ENCODE measurements around the gene VPS13C. TPM values are rescaled to one million over a fixed set of nuclear protein-coding genes. Genes with fewer than 3 reads are reported as not detected.

Gene VPS13C
- total RNA-seq, 2 donors from 2014 or later, result 28.7 to 47.2 TPM

DNA sequence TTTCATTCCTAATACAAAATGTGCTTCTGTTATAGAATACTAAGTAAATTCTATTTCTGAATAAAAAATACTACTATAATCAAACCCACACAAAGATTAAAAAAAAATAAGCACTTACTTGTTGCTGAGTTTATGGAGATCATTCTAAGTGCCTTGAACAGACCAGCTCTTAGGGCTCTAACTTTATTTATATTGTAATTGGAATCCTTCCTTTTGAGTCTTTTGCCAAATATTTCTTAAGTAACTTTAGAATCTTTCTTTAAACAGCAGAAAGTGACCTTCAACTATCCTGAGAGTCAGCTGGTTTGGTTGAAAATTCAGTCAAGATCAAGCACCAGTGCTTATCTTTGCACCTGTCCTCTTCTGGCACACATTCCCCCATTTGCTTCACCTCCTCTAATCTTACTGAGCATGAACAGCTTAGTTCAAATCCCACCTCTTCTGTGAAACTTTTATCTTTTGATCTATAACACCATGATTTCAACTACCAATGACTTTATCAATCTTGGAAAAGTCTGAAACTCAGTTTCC is 149.3 kb downstream of the VPS13C start:
- Histone ChIP-seq H3K27ac (ENCODE audit: low read depth, low read length) (no peak overlapping the region), H3K27me3 (ENCODE audit: control insufficient read depth, insufficient read depth, low read length, poor library complexity, severe bottlenecking) (no peaks in the 10 kb centered on the region), H3K4me1 (ENCODE audit: control insufficient read depth, insufficient read depth, low read length) (no peaks in the 10 kb centered on the region), H3K4me3 (ENCODE audit: low read length) (no peak overlapping the region), H3K36me3 (ENCODE audit: control insufficient read depth, insufficient read depth, low read length) (peaks cover 25% of the 10 kb centered on the region), H3K9me3 (ENCODE audit: control insufficient read depth, low read length) (no peaks in the 10 kb centered on the region), H3K9ac (ENCODE audit: extremely low read depth, low read length, poor library complexity, severe bottlenecking) (no peak overlapping the region)
- DNase-seq, result no peak
- no peaks in the 10 kb centered on the region for H3K27me3 Mint-ChIP-seq (ENCODE audit: insufficient read depth)
- no peak for TF ChIP-seq CTCF (conservative IDR thresholded peaks at IDR 0.05)
- H3K36me3 Mint-ChIP-seq (ENCODE audit: low read depth), result peaks cover 33% of the 10 kb centered on the region
- H3K4me3 Mint-ChIP-seq, result no peak overlapping the region
- no peak overlapping the region for H3K27ac Mint-ChIP-seq
- peaks cover 3% of the 10 kb centered on the region for H3K4me1 Mint-ChIP-seq
- no peaks in the 10 kb centered on the region for H3K9me3 Mint-ChIP-seq

GRCh38 chr15:61908241-61908640 is 152.0 kb downstream of the VPS13C start:
- no peak overlapping the region for H3K27ac ChIP-seq (ENCODE audit: low read depth, low read length)
- no peak for DNase-seq
- H3K9ac ChIP-seq (ENCODE audit: extremely low read depth, low read length, poor library complexity, severe bottlenecking), result no peak overlapping the region
- Mint-ChIP-seq H3K27ac (no peak overlapping the region), H3K4me1 (peaks cover 3% of the 10 kb centered on the region), H3K27me3 (ENCODE audit: insufficient read depth) (no peaks in the 10 kb centered on the region), H3K4me3 (no peak overlapping the region), H3K9me3 (no peaks in the 10 kb centered on the region), H3K36me3 (ENCODE audit: low read depth) (peaks cover 22% of the 10 kb centered on the region)
- peaks cover 15% of the 10 kb centered on the region for H3K36me3 ChIP-seq (ENCODE audit: control insufficient read depth, insufficient read depth, low read length)
- H3K27me3 ChIP-seq (ENCODE audit: control insufficient read depth, insufficient read depth, low read length, poor library complexity, severe bottlenecking), result no peaks in the 10 kb centered on the region
- TF ChIP-seq CTCF (conservative IDR thresholded peaks at IDR 0.05), result no peak
- H3K4me3 ChIP-seq (ENCODE audit: low read length), result no peak overlapping the region
- 92 to 100% methylated on average over 2 to 3 of the region's 3 CpGs for WGBS, 2 experiments (ENCODE audit: insufficient coverage in 1 of 2, insufficient read length in 1 of 2)
- H3K9me3 ChIP-seq (ENCODE audit: control insufficient read depth, low read length), result no peaks in the 10 kb centered on the region
- H3K4me1 ChIP-seq (ENCODE audit: control insufficient read depth, insufficient read depth, low read length), result no peaks in the 10 kb centered on the region

DNA sequence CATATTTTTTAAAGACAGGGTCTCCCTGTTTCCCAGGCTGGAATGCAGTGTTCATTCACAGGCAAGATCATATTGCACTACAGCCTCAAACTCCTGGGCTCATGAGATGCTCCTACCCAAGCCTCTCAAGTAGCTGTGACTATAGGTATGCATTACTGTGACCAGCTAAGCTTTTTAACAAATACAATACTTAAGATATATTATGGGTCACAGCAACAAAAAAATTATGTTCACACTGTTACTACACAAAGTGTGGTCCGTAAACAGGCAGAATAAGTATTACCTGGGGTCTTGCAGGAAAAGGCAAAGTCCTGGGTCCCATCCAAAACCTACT is 152.5 kb downstream of the VPS13C start:
- Mint-ChIP-seq H3K27ac (no peak overlapping the region), H3K4me3 (no peak overlapping the region), H3K36me3 (ENCODE audit: low read depth) (peaks cover 24% of the 10 kb centered on the region), H3K4me1 (peaks cover 3% of the 10 kb centered on the region), H3K27me3 (ENCODE audit: insufficient read depth) (no peaks in the 10 kb centered on the region), H3K9me3 (peaks cover 4% of the 10 kb centered on the region)
- Histone ChIP-seq H3K27me3 (ENCODE audit: control insufficient read depth, insufficient read depth, low read length, poor library complexity, severe bottlenecking) (no peaks in the 10 kb centered on the region), H3K9ac (ENCODE audit: extremely low read depth, low read length, poor library complexity, severe bottlenecking) (no peak overlapping the region), H3K27ac (ENCODE audit: low read depth, low read length) (no peak overlapping the region), H3K9me3 (ENCODE audit: control insufficient read depth, low read length) (no peaks in the 10 kb centered on the region), H3K36me3 (ENCODE audit: control insufficient read depth, insufficient read depth, low read length) (peaks cover 15% of the 10 kb centered on the region), H3K4me1 (ENCODE audit: control insufficient read depth, insufficient read depth, low read length) (no peaks in the 10 kb centered on the region), H3K4me3 (ENCODE audit: low read length) (no peak overlapping the region)
- DNase-seq, result no peak
- no peak for TF ChIP-seq CTCF (conservative IDR thresholded peaks at IDR 0.05)
- WGBS, 2 experiments (ENCODE audit: insufficient coverage in 1 of 2, insufficient read length in 1 of 2), result 95 to 100% methylated on average over 1 of the region's 1 CpG
